GM12801 (cell line): ENCODE measurements around the gene GRIK4.

Experiments used
- CTCF ChIP-seq: IDR thresholded peaks from one replicate; pipeline ENCODE4 v1.5.1; 2011; ENCODE audit warnings: control low read depth; ENCODE audit not compliant: insufficient read length; ENCODE audit errors: extremely low read depth

The GRIK4 gene

GRCh38 chr11:120680322-120680721, 168.8 kb downstream of the GRIK4 start:
- no peak for TF ChIP-seq CTCF

GRCh38 chr11:120681434-120682331, 170.1 kb downstream of the GRIK4 start:
- TF ChIP-seq CTCF, result no peak

- no peak for TF ChIP-seq CTCF
Measured at GRCh38 chr11:120682332-120682649, 170.7 kb downstream of the GRIK4 start.

GRCh38 chr11:120682866-120683265, 171.3 kb downstream of the GRIK4 start:
- TF ChIP-seq CTCF, result no peak

- no peak for TF ChIP-seq CTCF
Measured at GRCh38 chr11:120686516-120686915, 175.0 kb downstream of the GRIK4 start.

GRCh38 chr11:120688163-120688562, 176.6 kb downstream of the GRIK4 start:
- no peak for TF ChIP-seq CTCF

- TF ChIP-seq CTCF, result no peak
Measured at GRCh38 chr11:120689596-120690275, 178.2 kb downstream of the GRIK4 start.
